IMR-90 (cell line): ENCODE measurements around the gene ALDH1A1. TPM values are rescaled to one million over a fixed set of nuclear protein-coding genes. Genes with fewer than 3 reads are reported as not detected.

ENCODE experiments used
- ATAC-seq: fragments of 200-7000 bp; cut with Tn5 transposase; 2 replicates; pipeline ENCODE4 v1.9.1; 2020; ENCODE audit warnings: low read depth, mild to moderate bottlenecking, moderate library complexity
- BruUV-seq: library from RNA; stranded (reverse); fragments of 400-500 nt; replicated peaks from 2 replicates; lab custom pipeline; 2021; lab: Mats Ljungman, UMichigan
- CTCF ChIA-PET: fragments of 300-600 bp; formaldehyde crosslinking; extraction: SDS; loops from one replicate; lab custom pipeline; 2021; ENCODE audit warnings: antibody characterized with exemption; lab: Yijun Ruan, JAX
- POLR2A ChIA-PET: fragments of 300-600 bp; sonication (Branson Sonifier 250); formaldehyde crosslinking; loops from one replicate; lab custom pipeline; 2022; ENCODE audit warnings: antibody characterized with exemption; ENCODE audit not compliant: unreplicated experiment; lab: Charles Lee
- DNase-seq: peaks from one replicate; pipeline ENCODE4 v3.0.0; 2013
- H2AFZ ChIP-seq: replicated peaks from 2 replicates; pipeline ENCODE3; 2013; ENCODE audit warnings: low read length, mild to moderate bottlenecking; ENCODE audit not compliant: poor library complexity
- H2AK5ac ChIP-seq: 2 replicates; pipeline ENCODE4 v1.6.1; 2013; ENCODE audit warnings: low read depth, low read length, inconsistent platforms
- H2AK9ac ChIP-seq: replicated peaks from 2 replicates; pipeline ENCODE3; 2013; ENCODE audit warnings: mild to moderate bottlenecking, low read depth, low read length, moderate library complexity; ENCODE audit not compliant: poor library complexity
- H2BK120ac ChIP-seq: 2 replicates; pipeline ENCODE4 v1.6.1; 2013; ENCODE audit warnings: low read depth, low read length, inconsistent platforms
- H2BK15ac ChIP-seq: 3 replicates; pipeline ENCODE4 v1.6.1; 2013; ENCODE audit warnings: low read depth, low read length, inconsistent platforms
- H2BK20ac ChIP-seq: 2 replicates; pipeline ENCODE4 v1.6.1; 2013; ENCODE audit warnings: low read depth, mild to moderate bottlenecking, inconsistent platforms, low read length, moderate library complexity
- H2BK5ac ChIP-seq: 2 replicates; pipeline ENCODE4 v1.6.1; 2013; ENCODE audit warnings: mild to moderate bottlenecking, low read depth, low read length, inconsistent platforms; ENCODE audit not compliant: poor library complexity, severe bottlenecking
- H3K14ac ChIP-seq: replicated peaks from 2 replicates; pipeline ENCODE4 v1.6.1; 2013; ENCODE audit warnings: low read depth, low read length, inconsistent platforms
- H3K18ac ChIP-seq: 2 replicates; pipeline ENCODE4 v1.6.1; 2013; ENCODE audit warnings: low read depth, low read length, control low read depth
- H3K23ac ChIP-seq: 2 replicates; pipeline ENCODE4 v1.6.1; 2013; ENCODE audit warnings: low read depth, low read length, inconsistent platforms
- H3K27ac ChIP-seq: 2 replicates; pipeline ENCODE4 v1.5.1; 2013; ENCODE audit warnings: mild to moderate bottlenecking, control low read depth, low read length; ENCODE audit not compliant: insufficient read depth
- H3K27me3 ChIP-seq: 2 replicates; pipeline ENCODE4 v1.6.1; 2013; ENCODE audit warnings: low read length; ENCODE audit not compliant: control insufficient read depth, insufficient read depth
- H3K36me3 ChIP-seq: 2 replicates; pipeline ENCODE4 v1.6.1; 2013; ENCODE audit warnings: low read length, mixed read lengths; ENCODE audit not compliant: control insufficient read depth, insufficient read depth
- H3K4ac ChIP-seq: 2 replicates; pipeline ENCODE4 v1.6.1; 2013; ENCODE audit warnings: low read depth, low read length, inconsistent platforms
- H3K4me1 ChIP-seq: 2 replicates; pipeline ENCODE4 v1.6.1; 2013; ENCODE audit warnings: low read length, mixed read lengths; ENCODE audit not compliant: control insufficient read depth, insufficient read depth
- H3K4me2 ChIP-seq: 2 replicates; pipeline ENCODE4 v1.6.1; 2013; ENCODE audit warnings: low read depth, mild to moderate bottlenecking, control low read depth, low read length, moderate library complexity
- H3K4me3 ChIP-seq: 2 replicates; pipeline ENCODE4 v1.5.1; 2013; ENCODE audit warnings: low read depth, mild to moderate bottlenecking, control low read depth, low read length, moderate library complexity; ENCODE audit not compliant: insufficient read depth
- H3K56ac ChIP-seq: 2 replicates; pipeline ENCODE4 v1.6.1; 2013; ENCODE audit warnings: low read length, inconsistent platforms; ENCODE audit not compliant: insufficient read depth; ENCODE audit errors: extremely low read depth
- H3K79me1 ChIP-seq, 2 experiments: 2 replicates each; pipeline ENCODE4 v1.6.1; 2013; ENCODE audit warnings: low read length in 2 of 2, inconsistent platforms in 1 of 2, low read depth in 1 of 2
- H3K9ac ChIP-seq: 2 replicates; pipeline ENCODE4 v1.6.1; 2013; ENCODE audit warnings: low read depth, low read length, control low read depth
- H3K9me1 ChIP-seq: 2 replicates; pipeline ENCODE4 v1.6.1; 2013; ENCODE audit warnings: low read length, inconsistent platforms; ENCODE audit not compliant: insufficient read depth
- H3K9me3 ChIP-seq: 2 replicates; pipeline ENCODE4 v1.6.1; 2013; ENCODE audit warnings: low read length; ENCODE audit not compliant: control insufficient read depth, insufficient read depth
- H4K20me1 ChIP-seq: 2 replicates; pipeline ENCODE4 v1.6.1; 2013; ENCODE audit warnings: low read length, inconsistent platforms; ENCODE audit not compliant: insufficient read depth
- H4K5ac ChIP-seq: 2 replicates; pipeline ENCODE4 v1.6.1; 2013; ENCODE audit warnings: mild to moderate bottlenecking, low read depth, low read length, control low read depth
- H4K8ac ChIP-seq, 2 experiments: 2 replicates each; pipeline ENCODE4 v1.6.1; 2013; ENCODE audit warnings: low read depth in 2 of 2, low read length in 2 of 2, control low read depth in 1 of 2, inconsistent platforms in 1 of 2
- H4K91ac ChIP-seq: 2 replicates; pipeline ENCODE4 v1.6.1; 2013; ENCODE audit warnings: low read depth, low read length, inconsistent platforms; ENCODE audit not compliant: insufficient read depth
- BHLHE40 ChIP-seq: fragments of 150-350 bp; IDR thresholded peaks from 2 replicates; pipeline ENCODE4 v1.6.1; 2016; ENCODE audit warnings: mild to moderate bottlenecking, low read depth, low read length
- CTCF ChIP-seq: conservative IDR thresholded peaks from 2 replicates; pipeline ENCODE4 v1.5.1; 2012; ENCODE audit warnings: mild to moderate bottlenecking, low read depth, low read length, improper control_type of control experiment
- FOS ChIP-seq: fragments of 150-350 bp; IDR thresholded peaks from 2 replicates; pipeline ENCODE4 v1.6.1; 2016; ENCODE audit warnings: low read depth, low read length
- MAFK ChIP-seq: IDR thresholded peaks from 2 replicates; pipeline ENCODE4 v1.6.1; 2012; ENCODE audit warnings: low read depth, low read length, improper control_type of control experiment
- MXI1 ChIP-seq: IDR thresholded peaks from 2 replicates; pipeline ENCODE4 v1.6.1; 2012; ENCODE audit warnings: low read depth, mild to moderate bottlenecking, low read length, moderate library complexity, borderline replicate concordance
- RAD21 ChIP-seq: IDR thresholded peaks from 2 replicates; pipeline ENCODE4 v1.6.1; 2012; ENCODE audit warnings: low read length, improper control_type of control experiment
- SMC3 ChIP-seq: fragments of 150-350 bp; IDR thresholded peaks from 2 replicates; pipeline ENCODE4 v1.6.1; 2016; ENCODE audit warnings: low read depth, mild to moderate bottlenecking, antibody characterized with exemption, low read length, moderate library complexity
- WGBS, 2 experiments: methylation state at CpG; one replicate each; pipeline versions ENCODE4 v1.1.5 to v1.1.7; 2013; ENCODE audit warnings: missing lambda C conversion rate in 2 of 2; ENCODE audit not compliant: insufficient read length in 1 of 2; ENCODE audit errors: extremely low coverage in 2 of 2; 5-methylcytosine and 5-hydroxymethylcytosine counted together
- dilution Hi-C: fragments of 300-500 bp; cut with HindIII; formaldehyde crosslinking; loops from one replicate; pipeline ENCODE4 v1.14.3; 2018; ENCODE audit warnings: low sequenced_read_pairs; ENCODE audit not compliant: unreplicated experiment
- in situ Hi-C: fragments of 300-500 bp; cut with MboI; formaldehyde crosslinking; loops from 3 replicates; pipeline ENCODE4 v1.14.3; 2019; ENCODE audit warnings: low sequenced_read_pairs, inconsistent platforms, mixed read lengths
- intact Hi-C: fragments of 100-400 bp; cut with micrococcal nuclease; formaldehyde crosslinking; loops from 2 replicates; pipeline ENCODE4 v1.10.0; 2022
- polyA plus RNA-seq, 3 experiments: library from polyadenylated mRNA; depleted of rRNA; stranded (reverse); fragments of >200 nt; gene quantifications; 2 replicates each; pipeline ENCODE4 v1.2.3, GENCODE V29; 2012; ENCODE audit warnings: low replicate concordance in 1 of 3
- total RNA-seq: library from RNA; depleted of rRNA; stranded (reverse); fragments of >200 nt; gene quantifications from 2 replicates; pipeline ENCODE4 v1.2.3, GENCODE V29; 2012

The ALDH1A1 gene
- total and polyA plus RNA-seq, 2 of the 4 experiments (the other 2 are of a cell fraction): not detected

GRCh38 chr9:72856972-72857623 is 95.8 kb downstream of the ALDH1A1 start:
- no TSS peak for BruUV-seq
- Histone ChIP-seq H2BK20ac (no peak overlapping the region), H3K23ac (no peak overlapping the region), H3K27me3 (no peaks in the 10 kb centered on the region), H2BK5ac (no peak overlapping the region), H3K4me2 (no peak overlapping the region), H3K56ac (no peak overlapping the region), H4K91ac (no peak overlapping the region), H2BK120ac (no peak overlapping the region), H2AK5ac (no peak overlapping the region), H3K18ac (no peak overlapping the region), H3K9me3 (no peaks in the 10 kb centered on the region), H2AFZ (no peak overlapping the region), H3K4me3 (no peak overlapping the region), H2AK9ac (no peak overlapping the region), H4K8ac (no peak overlapping the region), H3K36me3 (no peaks in the 10 kb centered on the region), H4K20me1 (no peaks in the 10 kb centered on the region), H4K5ac (no peak overlapping the region), H3K14ac (no peak overlapping the region), H2BK15ac (no peak overlapping the region), H3K9ac (no peak overlapping the region), H3K79me1 (no peaks in the 10 kb centered on the region), H3K4ac (no peak overlapping the region), H3K27ac (no peak overlapping the region), H3K9me1 (no peaks in the 10 kb centered on the region), H3K4me1 (no peaks in the 10 kb centered on the region; the same call in 1 of the 2 replicates)
- WGBS, 2 experiments: no CpG with 5 or more reads among the region's 8 CpGs
- peak; percentile 55 for TF ChIP-seq SMC3
- TF ChIP-seq BHLHE40: no peak
- no peak for TF ChIP-seq FOS
- no peak for TF ChIP-seq MXI1
- TF ChIP-seq MAFK: peak; percentile 69
- TF ChIP-seq RAD21: peak; percentile 33; the same call in 1 of the 2 replicates
- TF ChIP-seq CTCF: peak; percentile 50
- dilution Hi-C loops: no loop called here
- in situ Hi-C loops: loop anchor here (10.0 kb wide), 2 partner anchors 168 to 328 kb away; no protein-coding TSS in a partner anchor
- ChIA-PET CTCF (interaction anchor here (0.6 to 1.9 kb wide), 12 partner anchors 11 to 1664 kb away, joined by 3 to 6 read pairs (median 4); no protein-coding TSS in a partner anchor), POLR2A (no interaction called here)
- DNase-seq: peak; percentile 56
- intact Hi-C loops: loop anchor here (1.0 to 2.0 kb wide), 3 partner anchors 166 to 328 kb away; no protein-coding TSS in a partner anchor
- peak; percentile 69 for ATAC-seq
